Measurements from ENCODE around the gene DDO.

Gene DDO

GRCh38 chr6:110385458-110385863 is 29.9 kb downstream of the DDO start:
- no peak overlapping the region for H3K4me3 ChIP-seq (ENCODE audit: low read length)
- TF ChIP-seq CTCF (IDR thresholded peaks at IDR 0.05; ENCODE audit: insufficient read depth, low read depth, low read length, missing control alignments) = no peak
- no peak for DNase-seq (ENCODE audit: low read depth)

DNA sequence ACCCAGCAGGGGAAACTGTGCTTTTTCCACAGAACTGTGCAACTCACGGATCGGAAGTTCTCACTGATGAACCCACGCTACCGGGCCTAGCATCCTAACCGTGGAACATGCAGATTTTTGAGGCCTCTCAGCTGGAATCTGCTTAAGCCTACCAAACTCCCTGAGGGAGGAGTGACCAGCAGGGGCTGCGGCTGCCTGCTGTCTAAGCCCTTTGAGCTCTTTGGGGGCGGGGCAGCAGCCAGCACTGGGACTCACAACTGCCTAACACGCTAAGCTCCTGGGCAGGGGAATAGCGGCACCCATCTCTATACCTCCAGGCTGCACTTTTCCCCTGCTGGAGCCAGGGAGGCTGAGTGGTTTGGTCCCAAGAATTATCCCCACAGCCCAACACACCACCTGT is 36.8 kb downstream of the DDO start:
- H3K4me3 ChIP-seq (ENCODE audit: low read length) = no peak overlapping the region
- TF ChIP-seq CTCF (IDR thresholded peaks at IDR 0.05; ENCODE audit: insufficient read depth, low read depth, low read length, missing control alignments) = no peak
- no peak for DNase-seq (ENCODE audit: low read depth)

DNA sequence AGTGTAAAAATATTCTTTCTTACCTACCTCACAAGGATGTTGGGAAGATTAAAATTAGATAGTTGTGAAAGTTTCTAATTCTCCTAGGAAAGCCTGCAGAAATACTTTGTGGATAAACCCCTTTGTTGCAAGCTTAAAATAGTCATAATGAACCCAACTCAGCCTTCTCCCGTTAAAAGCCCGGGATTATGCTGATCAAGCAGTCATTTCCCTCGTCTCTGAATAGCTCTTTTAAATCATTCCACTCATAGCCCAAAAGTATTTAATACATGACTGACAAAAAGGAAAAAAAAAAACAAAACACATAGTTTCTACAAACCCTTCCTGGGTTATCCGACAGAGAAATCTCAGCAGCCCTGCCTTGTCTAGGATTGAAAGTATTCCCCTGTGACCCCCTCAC is 46.3 kb downstream of the DDO start:
- H3K4me3 ChIP-seq (ENCODE audit: low read length) = no peak overlapping the region
- no peak for DNase-seq (ENCODE audit: low read depth)
- no peak for TF ChIP-seq CTCF (IDR thresholded peaks at IDR 0.05; ENCODE audit: insufficient read depth, low read depth, low read length, missing control alignments)

DNA sequence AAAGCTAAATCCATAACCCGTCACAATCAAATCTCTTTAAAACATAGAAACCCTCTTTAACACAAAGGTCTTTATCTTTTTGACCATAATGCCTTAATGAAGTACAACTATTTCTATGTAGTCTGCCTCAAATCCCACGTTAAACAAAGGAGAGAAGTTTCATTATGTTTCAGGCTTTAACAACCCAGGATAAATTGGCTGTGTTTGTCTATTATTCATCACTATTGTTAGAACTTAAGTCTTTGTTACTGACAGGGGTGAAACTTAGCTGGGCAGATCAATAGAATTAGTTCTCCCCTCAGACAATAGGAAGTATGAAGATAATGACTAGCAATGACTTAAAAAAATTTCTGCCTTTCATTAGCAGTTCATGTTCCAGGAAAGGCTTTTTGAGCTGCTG is 47.1 kb downstream of the DDO start:
- no peak for TF ChIP-seq CTCF (IDR thresholded peaks at IDR 0.05; ENCODE audit: insufficient read depth, low read depth, low read length, missing control alignments)
- no peak for DNase-seq (ENCODE audit: low read depth)
- H3K4me3 ChIP-seq (ENCODE audit: low read length) = no peak overlapping the region

GRCh38 chr6:110367825-110368224 is 47.5 kb downstream of the DDO start:
- DNase-seq (ENCODE audit: low read depth) = no peak
- TF ChIP-seq CTCF (IDR thresholded peaks at IDR 0.05; ENCODE audit: insufficient read depth, low read depth, low read length, missing control alignments) = no peak

GRCh38 chr6:110366975-110367374 is 48.4 kb downstream of the DDO start:
- TF ChIP-seq CTCF (IDR thresholded peaks at IDR 0.05; ENCODE audit: insufficient read depth, low read depth, low read length, missing control alignments) = no peak
- H3K4me3 ChIP-seq (ENCODE audit: low read length) = no peak overlapping the region
- no peak for DNase-seq (ENCODE audit: low read depth)

More at GRCh38 chr6:110367825-110368224, 47.5 kb downstream of the DDO start:
- no peak overlapping the region for H3K4me3 ChIP-seq (ENCODE audit: low read length)

DNA sequence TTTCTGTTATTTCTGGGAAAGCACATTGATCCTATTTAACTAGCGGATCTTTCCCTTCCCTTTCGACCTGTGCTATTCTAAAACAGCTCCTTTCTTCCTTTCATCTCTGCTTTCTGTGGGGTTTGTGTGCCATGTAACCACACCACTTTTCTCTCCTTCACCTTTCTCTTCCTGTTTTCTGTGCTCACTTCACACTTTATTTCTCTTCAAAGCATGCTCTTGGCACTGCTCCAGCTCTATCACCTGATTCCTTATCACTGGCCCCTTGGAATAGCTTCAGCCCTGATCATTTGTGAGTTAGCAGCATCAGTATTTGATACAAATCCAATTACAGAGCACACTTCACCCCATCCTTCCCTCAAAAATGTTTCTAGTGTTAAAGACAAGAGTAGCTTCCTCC is 49.1 kb downstream of the DDO start:
- no peak for DNase-seq (ENCODE audit: low read depth)
- no peak for TF ChIP-seq CTCF (IDR thresholded peaks at IDR 0.05; ENCODE audit: insufficient read depth, low read depth, low read length, missing control alignments)
- H3K4me3 ChIP-seq (ENCODE audit: low read length) = no peak overlapping the region
